ENCODE results near the gene ADCY2. TPM values are rescaled to one million over a fixed set of nuclear protein-coding genes. Genes with fewer than 3 reads are reported as not detected.

Gene ADCY2
- total RNA-seq, 2 experiments from 2014 or later: not detected

DNA sequence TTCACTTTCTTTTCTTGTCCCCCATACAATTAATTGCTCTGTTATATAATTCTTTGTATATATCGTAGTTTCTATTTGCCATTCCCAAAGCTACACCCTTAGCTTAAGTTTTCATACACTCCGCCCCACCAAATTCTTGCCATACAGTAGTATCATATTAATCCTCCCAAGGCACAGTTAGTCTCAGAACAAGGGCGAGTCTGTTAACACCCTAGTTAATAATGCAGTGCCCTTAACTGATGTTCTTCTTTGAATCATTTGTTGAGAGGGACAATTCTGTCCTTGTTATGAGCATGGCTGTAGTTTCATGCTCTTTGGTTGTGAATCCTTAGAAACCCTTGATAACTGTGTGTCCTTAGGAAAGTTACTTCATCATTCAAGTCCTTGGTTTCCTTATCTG lies 248.8 kb downstream of the ADCY2 start:
- TF ChIP-seq EZH2phosphoT487 (IDR thresholded peaks at IDR 0.05; ENCODE audit: borderline replicate concordance, low read depth, low read length): no peak
- no peaks in the 10 kb centered on the region for H3K9me3 ChIP-seq (ENCODE audit: low read length)
- ChIA-PET POLR2A (no interaction called here), CTCF (ENCODE audit: unreplicated experiment) (no interaction called here)
- no peaks in the 10 kb centered on the region for H3K79me2 ChIP-seq (ENCODE audit: insufficient read depth, low read depth, low read length)
- H3K4me2 ChIP-seq (ENCODE audit: low read length): no peak overlapping the region
- H4K20me1 ChIP-seq (ENCODE audit: insufficient read depth, low read length): no peaks in the 10 kb centered on the region
- no peak for DNase-seq (ENCODE audit: low spot score)
- no peak overlapping the region for H2AFZ ChIP-seq (ENCODE audit: low read length)
- H3K9me2 ChIP-seq (ENCODE audit: insufficient read depth, low read length): no peaks in the 10 kb centered on the region
- BruUV-seq (replicated peaks): no TSS peak
- intact Hi-C loops (cut with micrococcal nuclease; ENCODE audit: unreplicated experiment): no loop called here
- H3K4me3 ChIP-seq (ENCODE audit: low read depth, low read length, poor library complexity, severe bottlenecking): no peak overlapping the region
- no peaks in the 10 kb centered on the region for H3K36me3 ChIP-seq (ENCODE audit: insufficient read depth, low read length)
- no peak overlapping the region for H3K27ac ChIP-seq (ENCODE audit: low read depth, low read length, poor library complexity, severe bottlenecking)
- no peaks in the 10 kb centered on the region for H3K4me1 ChIP-seq (ENCODE audit: insufficient read depth, low read length, poor library complexity, severe bottlenecking)

- H3K4me1 ChIP-seq (ENCODE audit: insufficient read depth, low read length, poor library complexity, severe bottlenecking): no peaks in the 10 kb centered on the region
- intact Hi-C loops (cut with micrococcal nuclease; ENCODE audit: unreplicated experiment): no loop called here
- H4K20me1 ChIP-seq (ENCODE audit: insufficient read depth, low read length): no peaks in the 10 kb centered on the region
- H3K4me2 ChIP-seq (ENCODE audit: low read length): no peak overlapping the region
- no peaks in the 10 kb centered on the region for H3K9me3 ChIP-seq (ENCODE audit: low read length)
- ChIA-PET CTCF (ENCODE audit: unreplicated experiment) (no interaction called here), POLR2A (interaction anchor here (0.6 kb wide), 1 partner anchor 423 kb away, joined by 5 read pairs; no protein-coding TSS in a partner anchor)
- no peak overlapping the region for H3K27ac ChIP-seq (ENCODE audit: low read depth, low read length, poor library complexity, severe bottlenecking)
- H2AFZ ChIP-seq (ENCODE audit: low read length): no peak overlapping the region
- no TSS peak for BruUV-seq (replicated peaks)
- no peaks in the 10 kb centered on the region for H3K9me2 ChIP-seq (ENCODE audit: insufficient read depth, low read length)
- H3K4me3 ChIP-seq (ENCODE audit: low read depth, low read length, poor library complexity, severe bottlenecking): no peak overlapping the region
- DNase-seq (ENCODE audit: low spot score): no peak
- H3K79me2 ChIP-seq (ENCODE audit: insufficient read depth, low read depth, low read length): no peaks in the 10 kb centered on the region
- TF ChIP-seq EZH2phosphoT487 (IDR thresholded peaks at IDR 0.05; ENCODE audit: borderline replicate concordance, low read depth, low read length): no peak
- TF ChIP-seq, protein P1, sequence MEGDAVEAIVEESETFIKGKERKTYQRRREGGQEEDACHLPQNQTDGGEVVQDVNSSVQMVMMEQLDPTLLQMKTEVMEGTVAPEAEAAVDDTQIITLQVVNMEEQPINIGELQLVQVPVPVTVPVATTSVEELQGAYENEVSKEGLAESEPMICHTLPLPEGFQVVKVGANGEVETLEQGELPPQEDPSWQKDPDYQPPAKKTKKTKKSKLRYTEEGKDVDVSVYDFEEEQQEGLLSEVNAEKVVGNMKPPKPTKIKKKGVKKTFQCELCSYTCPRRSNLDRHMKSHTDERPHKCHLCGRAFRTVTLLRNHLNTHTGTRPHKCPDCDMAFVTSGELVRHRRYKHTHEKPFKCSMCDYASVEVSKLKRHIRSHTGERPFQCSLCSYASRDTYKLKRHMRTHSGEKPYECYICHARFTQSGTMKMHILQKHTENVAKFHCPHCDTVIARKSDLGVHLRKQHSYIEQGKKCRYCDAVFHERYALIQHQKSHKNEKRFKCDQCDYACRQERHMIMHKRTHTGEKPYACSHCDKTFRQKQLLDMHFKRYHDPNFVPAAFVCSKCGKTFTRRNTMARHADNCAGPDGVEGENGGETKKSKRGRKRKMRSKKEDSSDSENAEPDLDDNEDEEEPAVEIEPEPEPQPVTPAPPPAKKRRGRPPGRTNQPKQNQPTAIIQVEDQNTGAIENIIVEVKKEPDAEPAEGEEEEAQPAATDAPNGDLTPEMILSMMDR (conservative IDR thresholded peaks at IDR 0.05; ENCODE audit: low read length): no peak
- H3K36me3 ChIP-seq (ENCODE audit: insufficient read depth, low read length): no peaks in the 10 kb centered on the region
These were observed 254.8 kb downstream of the ADCY2 start for GRCh38 chr5:7650755-7651154.

DNA sequence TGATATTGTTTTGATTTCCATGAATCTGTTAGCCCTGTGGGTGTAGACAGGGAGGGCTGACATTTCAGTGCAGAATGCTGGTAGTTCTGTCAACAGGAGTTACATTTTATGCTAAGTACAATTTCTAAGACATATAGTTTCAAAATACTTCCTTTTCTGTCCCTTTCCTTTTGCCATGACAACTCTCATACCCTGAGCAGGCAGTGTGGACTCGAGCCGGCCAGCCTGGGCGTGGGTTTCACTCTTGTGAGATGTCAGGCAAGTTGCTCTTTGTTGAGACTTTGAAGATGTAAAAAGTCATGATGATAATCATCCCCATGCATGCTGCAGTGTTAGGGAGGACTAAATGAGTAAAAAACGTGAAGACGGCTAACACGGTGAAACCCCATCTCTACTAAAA lies 257.1 kb downstream of the ADCY2 start:
- ChIA-PET POLR2A (no interaction called here), CTCF (ENCODE audit: unreplicated experiment) (no interaction called here)
- Histone ChIP-seq H2AFZ (ENCODE audit: low read length) (no peak overlapping the region), H3K9me2 (ENCODE audit: insufficient read depth, low read length) (no peaks in the 10 kb centered on the region), H3K4me1 (ENCODE audit: insufficient read depth, low read length, poor library complexity, severe bottlenecking) (no peaks in the 10 kb centered on the region), H3K4me2 (ENCODE audit: low read length) (no peak overlapping the region), H3K79me2 (ENCODE audit: insufficient read depth, low read depth, low read length) (no peaks in the 10 kb centered on the region), H3K9me3 (ENCODE audit: low read length) (no peaks in the 10 kb centered on the region), H4K20me1 (ENCODE audit: insufficient read depth, low read length) (no peaks in the 10 kb centered on the region), H3K27ac (ENCODE audit: low read depth, low read length, poor library complexity, severe bottlenecking) (no peak overlapping the region), H3K4me3 (ENCODE audit: low read depth, low read length, poor library complexity, severe bottlenecking) (no peak overlapping the region), H3K36me3 (ENCODE audit: insufficient read depth, low read length) (no peaks in the 10 kb centered on the region)
- no peak for DNase-seq (ENCODE audit: low spot score)
- intact Hi-C loops (cut with micrococcal nuclease; ENCODE audit: unreplicated experiment): no loop called here
- no TSS peak for BruUV-seq (replicated peaks)
- TF ChIP-seq, protein P1 (conservative IDR thresholded peaks at IDR 0.05; ENCODE audit: low read length): no peak
- no peak for TF ChIP-seq EZH2phosphoT487 (IDR thresholded peaks at IDR 0.05; ENCODE audit: borderline replicate concordance, low read depth, low read length)

Data from OCI-LY7 (cell line).